ENCODE data around the gene RIF1. TPM values are rescaled to one million over a fixed set of nuclear protein-coding genes. Genes with fewer than 3 reads are reported as not detected.

The RIF1 gene
- total RNA-seq = 10 to 100 TPM; 74.1 to 78.4 TPM

- CTCF ChIA-PET = interaction anchor here (0.6 to 1.8 kb wide), 6 partner anchors 9 to 152 kb away, joined by 3 to 7 read pairs (median 4); partner anchors contain the start of gene RBM43
- POLR2A ChIA-PET = interaction anchor here (0.6 to 0.7 kb wide), 2 partner anchors 121 to 1384 kb away, joined by 3 to 6 read pairs; no protein-coding TSS in a partner anchor
Observed at GRCh38 chr2:151409601-151410484, at the start of gene RIF1. RIF1 (plus strand) TSS chr2:151409902; CDS start chr2:151410424, 522 bp downstream.

GRCh38 chr2:151361674-151362370, 47.9 kb upstream of the RIF1 start:
- ChIA-PET CTCF (no interaction called here), POLR2A (no interaction called here)

GRCh38 chr2:151363709-151364108, 46.0 kb upstream of the RIF1 start:
- ChIA-PET CTCF (no interaction called here), POLR2A (no interaction called here)

GRCh38 chr2:151367571-151367970, 42.1 kb upstream of the RIF1 start:
- POLR2A ChIA-PET = interaction anchor here (0.6 kb wide), 1 partner anchor 51 kb away, joined by 5 read pairs; no protein-coding TSS in a partner anchor

GRCh38 chr2:151374436-151374835, 35.3 kb upstream of the RIF1 start:
- CTCF ChIA-PET = no interaction called here

More at GRCh38 chr2:151367571-151367970, 42.1 kb upstream of the RIF1 start:
- CTCF ChIA-PET = interaction anchor here (1.0 kb wide), 1 partner anchor 19 kb away, joined by 3 read pairs; no protein-coding TSS in a partner anchor

GRCh38 chr2:151379169-151379568, 30.5 kb upstream of the RIF1 start:
- ChIA-PET CTCF (no interaction called here), POLR2A (no interaction called here)

More at GRCh38 chr2:151374436-151374835, 35.3 kb upstream of the RIF1 start:
- POLR2A ChIA-PET = no interaction called here

- CTCF ChIA-PET = no interaction called here
- POLR2A ChIA-PET = no interaction called here
Observed at GRCh38 chr2:151380580-151381235, 29.0 kb upstream of the RIF1 start.

- ChIA-PET CTCF (no interaction called here), POLR2A (no interaction called here)
Observed at GRCh38 chr2:151381266-151381665, 28.4 kb upstream of the RIF1 start.

- CTCF ChIA-PET = no interaction called here
- POLR2A ChIA-PET = no interaction called here
Observed at GRCh38 chr2:151388011-151388410, 21.7 kb upstream of the RIF1 start.

- CTCF ChIA-PET = no interaction called here
- POLR2A ChIA-PET = no interaction called here
Observed at GRCh38 chr2:151391436-151391835, 18.3 kb upstream of the RIF1 start.

- ChIA-PET POLR2A (no interaction called here), CTCF (no interaction called here)
Observed at GRCh38 chr2:151394509-151394908, 15.2 kb upstream of the RIF1 start.

GRCh38 chr2:151395509-151396374, 14.0 kb upstream of the RIF1 start:
- POLR2A ChIA-PET = no interaction called here
- CTCF ChIA-PET = interaction anchor here (1.3 kb wide), 1 partner anchor 9 kb away, joined by 4 read pairs; no protein-coding TSS in a partner anchor

GRCh38 chr2:151399981-151400380, 9.7 kb upstream of the RIF1 start:
- CTCF ChIA-PET = no interaction called here

GRCh38 chr2:151401149-151401548, 8.6 kb upstream of the RIF1 start:
- POLR2A ChIA-PET = no interaction called here
- CTCF ChIA-PET = no interaction called here

More at GRCh38 chr2:151399981-151400380, 9.7 kb upstream of the RIF1 start:
- POLR2A ChIA-PET = no interaction called here

- POLR2A ChIA-PET = no interaction called here
- CTCF ChIA-PET = no interaction called here
Observed at GRCh38 chr2:151403914-151404313, 5.8 kb upstream of the RIF1 start.

- ChIA-PET POLR2A (no interaction called here), CTCF (interaction anchor here (1.3 kb wide), 1 partner anchor 9 kb away, joined by 4 read pairs; no protein-coding TSS in a partner anchor)
Observed at GRCh38 chr2:151405376-151405775, 4.3 kb upstream of the RIF1 start.

GRCh38 chr2:151407281-151407680, 2.4 kb upstream of the RIF1 start:
- ChIA-PET POLR2A (no interaction called here), CTCF (no interaction called here)

- ChIA-PET POLR2A (no interaction called here), CTCF (interaction anchor here (0.7 to 1.8 kb wide), 5 partner anchors 10 to 129 kb away, joined by 4 to 7 read pairs (median 4); no protein-coding TSS in a partner anchor)
Observed at GRCh38 chr2:151408788-151409600, 708 bp upstream of the RIF1 start.

Measured in activated CD8-positive, alpha-beta memory T cell treated with anti-CD3 and anti-CD28 coated beads for 36 hours (primary cell).